ENCODE data around the gene SYNPR. TPM values are rescaled to one million over a fixed set of nuclear protein-coding genes. Genes with fewer than 3 reads are reported as not detected.
A peak's percentile ranks its signal among the peaks of the same experiment; 100 is the strongest.

The SYNPR gene
- not detected for total RNA-seq
- not detected for polyA plus RNA-seq (2013, experiment 1 of 2)
- not detected for polyA plus RNA-seq (2013, experiment 2 of 2)
- total RNA-seq, result 0 to 0.08 (median 0) reads per million in 172 experiments

- Mint-ChIP-seq H3K4me1 (ENCODE audit: low read depth) (no peaks in the 10 kb centered on the region), H3K27ac (no peak within 1 kb of the TSS), H3K36me3 (ENCODE audit: low read depth) (no peaks in the 10 kb centered on the region), H3K4me3 (no peak within 1 kb of the TSS), H3K27me3 (peaks cover 40% of the 10 kb centered on the region), H3K9me3 (no peaks in the 10 kb centered on the region)
- POLR2A ChIA-PET, result no interaction called here
- intact Hi-C loops (cut with DNase I, micrococcal nuclease), result no loop called here
- Histone ChIP-seq H3K27me3 (ENCODE audit: control insufficient read depth in 1 of 2, insufficient read depth in 2 of 2, low read length in 2 of 2) (peaks cover 13 to 19% of the 10 kb centered on the region in 2 experiments), H3K4me3 (ENCODE audit: low read length) (no peak within 1 kb of the TSS), H3K36me3 (ENCODE audit: insufficient read depth, low read length) (no peaks in the 10 kb centered on the region), H3K4me1 (ENCODE audit: insufficient read depth, low read length) (no peaks in the 10 kb centered on the region), H3K27ac (ENCODE audit: low read depth in 1 of 2, low read length in 2 of 2) (no peak within 1 kb of the TSS), H3K9me3 (ENCODE audit: control insufficient read depth in 1 of 2, insufficient read depth in 1 of 2, low read length in 2 of 2) (peaks cover 0 to 18% of the 10 kb centered on the region in 2 experiments)
- ATAC-seq (ENCODE audit: poor library complexity) (no peak), DNase-seq (no peak)
- TF ChIP-seq CTCF (IDR thresholded peaks at IDR 0.05), result no peak
- CTCF ChIA-PET, result no interaction called here
These were observed at the start of gene SYNPR for GRCh38 chr3:63278171-63279004. Gene SYNPR, plus strand, starts transcription at chr3:63278308.

- no peak overlapping the region for H3K4me3 Mint-ChIP-seq
- CTCF ChIA-PET, result no interaction called here
- H3K4me1 ChIP-seq (ENCODE audit: insufficient read depth, low read length), result no peaks in the 10 kb centered on the region
- no peaks in the 10 kb centered on the region for H3K9me3 Mint-ChIP-seq
- no peak overlapping the region for H3K27ac Mint-ChIP-seq
- H3K36me3 ChIP-seq (ENCODE audit: insufficient read depth, low read length), result no peaks in the 10 kb centered on the region
- ATAC-seq (ENCODE audit: poor library complexity) (no peak), DNase-seq (peak in 1 of 14 experiments; percentile 0)
- H3K27me3 ChIP-seq (ENCODE audit: control insufficient read depth in 1 of 2, insufficient read depth in 2 of 2, low read length in 2 of 2), result no peaks in the 10 kb centered on the region
- no peaks in the 10 kb centered on the region for H3K9me3 ChIP-seq (ENCODE audit: control insufficient read depth in 1 of 2, insufficient read depth in 1 of 2, low read length in 2 of 2)
- no peak overlapping the region for H3K27ac ChIP-seq (ENCODE audit: low read depth in 1 of 2, low read length in 2 of 2)
- no peaks in the 10 kb centered on the region for H3K36me3 Mint-ChIP-seq (ENCODE audit: low read depth)
- TF ChIP-seq CTCF (IDR thresholded peaks at IDR 0.05), result no peak
- POLR2A ChIA-PET, result no interaction called here
- no peaks in the 10 kb centered on the region for H3K27me3 Mint-ChIP-seq
- H3K4me1 Mint-ChIP-seq (ENCODE audit: low read depth), result no peaks in the 10 kb centered on the region
- intact Hi-C loops (cut with DNase I, micrococcal nuclease), result no loop called here
- no peak overlapping the region for H3K4me3 ChIP-seq (ENCODE audit: low read length)
These were observed 49.4 kb upstream of the SYNPR start for GRCh38 chr3:63228677-63229076.

GRCh38 chr3:63230146-63230545, 48.0 kb upstream of the SYNPR start:
- no peaks in the 10 kb centered on the region for H3K27me3 ChIP-seq (ENCODE audit: control insufficient read depth in 1 of 2, insufficient read depth in 2 of 2, low read length in 2 of 2)
- no peaks in the 10 kb centered on the region for H3K4me1 Mint-ChIP-seq (ENCODE audit: low read depth)
- no peaks in the 10 kb centered on the region for H3K4me1 ChIP-seq (ENCODE audit: insufficient read depth, low read length)
- no peaks in the 10 kb centered on the region for H3K9me3 ChIP-seq (ENCODE audit: control insufficient read depth in 1 of 2, insufficient read depth in 1 of 2, low read length in 2 of 2)
- H3K27ac ChIP-seq (ENCODE audit: low read depth in 1 of 2, low read length in 2 of 2), result no peak overlapping the region
- ChIA-PET CTCF (no interaction called here), POLR2A (no interaction called here)
- no peak overlapping the region for H3K4me3 ChIP-seq (ENCODE audit: low read length)
- H3K36me3 Mint-ChIP-seq (ENCODE audit: low read depth), result no peaks in the 10 kb centered on the region
- no peak for DNase-seq
- intact Hi-C loops (cut with DNase I, micrococcal nuclease), result no loop called here
- no peak overlapping the region for H3K4me3 Mint-ChIP-seq
- peaks cover 2% of the 10 kb centered on the region for H3K9me3 Mint-ChIP-seq
- no peak overlapping the region for H3K27ac Mint-ChIP-seq
- no peak for ATAC-seq (ENCODE audit: poor library complexity)
- no peak for TF ChIP-seq CTCF (IDR thresholded peaks at IDR 0.05)
- no peaks in the 10 kb centered on the region for H3K27me3 Mint-ChIP-seq
- H3K36me3 ChIP-seq (ENCODE audit: insufficient read depth, low read length), result no peaks in the 10 kb centered on the region
